ENCODE data around the gene MYEOV.

- TF ChIP-seq CTCF (IDR thresholded peaks at IDR 0.05 in 4 of 5, conservative IDR thresholded peaks at IDR 0.05 in 1 of 5) (no peak), POLR2A (IDR thresholded peaks at IDR 0.05) (no peak)
Observed at GRCh38 chr11:69326622-69327219, 32.8 kb downstream of the MYEOV start.

Data from gastrocnemius medialis (tissue), 4 donors.